Large intestine (tissue), 3 donors: ENCODE measurements around the gene PIGK. TPM values are rescaled to one million over a fixed set of nuclear protein-coding genes. Genes with fewer than 3 reads are reported as not detected.

Source experiments
- DNase-seq, 2 donors: peaks; one replicate each; pipeline versions ENCODE4 v3.0.0 to v3.0.0-alpha.2; 2013
- H3K27ac ChIP-seq: one replicate; pipeline ENCODE4 v1.5.1; 2013; ENCODE audit warnings: low read length
- H3K27me3 ChIP-seq: 2 replicates; pipeline ENCODE4 v1.6.1; 2013; ENCODE audit warnings: low read length; ENCODE audit not compliant: control insufficient read depth, insufficient read depth
- H3K36me3 ChIP-seq: 2 replicates; pipeline ENCODE4 v1.6.1; 2013; ENCODE audit warnings: low read length; ENCODE audit not compliant: control insufficient read depth, insufficient read depth
- H3K4me1 ChIP-seq: one replicate; pipeline ENCODE4 v1.6.1; 2013; ENCODE audit warnings: low read length; ENCODE audit not compliant: control insufficient read depth, insufficient read depth
- H3K4me3 ChIP-seq: one replicate; pipeline ENCODE4 v1.5.1; 2013; ENCODE audit warnings: low read length
- H3K9me3 ChIP-seq: one replicate; pipeline ENCODE4 v1.6.1; 2013; ENCODE audit warnings: mild to moderate bottlenecking, low read depth, low read length, moderate library complexity; ENCODE audit not compliant: control insufficient read depth
- WGBS: methylation state at CpG from one replicate; pipeline ENCODE4 v1.1.5; 2013; ENCODE audit warnings: low lambda C conversion rate; ENCODE audit not compliant: insufficient coverage; 5-methylcytosine and 5-hydroxymethylcytosine counted together
- polyA plus RNA-seq: library from polyadenylated mRNA; unstranded; fragments of 120-200 nt; gene quantifications from one replicate; pipeline ENCODE4 v1.2.1, GENCODE V29; 2013

Gene PIGK
- polyA plus RNA-seq, 1 donor = 25.3 TPM

- WGBS = no CpG with 5 or more reads among the region's 2 CpGs
- DNase-seq = no peak
- Histone ChIP-seq H3K36me3 (no peaks in the 10 kb centered on the region), H3K4me3 (no peak overlapping the region), H3K9me3 (no peaks in the 10 kb centered on the region), H3K27me3 (no peaks in the 10 kb centered on the region), H3K4me1 (no peaks in the 10 kb centered on the region), H3K27ac (no peak overlapping the region)
Observed at GRCh38 chr1:77068013-77068412, 151.2 kb downstream of the PIGK start.

GRCh38 chr1:77065693-77066342 lies 153.4 kb downstream of the PIGK start:
- Histone ChIP-seq H3K4me1 (no peaks in the 10 kb centered on the region), H3K27me3 (no peaks in the 10 kb centered on the region), H3K9me3 (no peaks in the 10 kb centered on the region), H3K36me3 (no peaks in the 10 kb centered on the region), H3K4me3 (no peak overlapping the region), H3K27ac (no peak overlapping the region)
- WGBS = 87% methylated on average over 4 of the region's 7 CpGs
- DNase-seq = no peak

GRCh38 chr1:77064246-77064645 lies 155.0 kb downstream of the PIGK start:
- H3K4me1 ChIP-seq = no peaks in the 10 kb centered on the region
- no peak overlapping the region for H3K4me3 ChIP-seq
- no peak overlapping the region for H3K27ac ChIP-seq
- H3K27me3 ChIP-seq = peaks cover 2% of the 10 kb centered on the region
- no peaks in the 10 kb centered on the region for H3K36me3 ChIP-seq
- DNase-seq = no peak
- no CpG with 5 or more reads among the region's 2 CpGs for WGBS
- no peaks in the 10 kb centered on the region for H3K9me3 ChIP-seq

- no peak overlapping the region for H3K27ac ChIP-seq
- H3K4me1 ChIP-seq = no peaks in the 10 kb centered on the region
- DNase-seq = no peak
- no peaks in the 10 kb centered on the region for H3K9me3 ChIP-seq
- H3K36me3 ChIP-seq = no peaks in the 10 kb centered on the region
- WGBS = no CpG with 5 or more reads among the region's 4 CpGs
- peaks cover 2% of the 10 kb centered on the region for H3K27me3 ChIP-seq
- no peak overlapping the region for H3K4me3 ChIP-seq
Observed at GRCh38 chr1:77063118-77063517, 156.1 kb downstream of the PIGK start.

- Histone ChIP-seq H3K27ac (no peak overlapping the region), H3K36me3 (no peaks in the 10 kb centered on the region), H3K27me3 (peaks cover 2% of the 10 kb centered on the region), H3K4me3 (no peak overlapping the region), H3K9me3 (no peaks in the 10 kb centered on the region), H3K4me1 (no peaks in the 10 kb centered on the region)
- DNase-seq = no peak
- WGBS = 86% methylated on average over 1 of the region's 3 CpGs
Observed at GRCh38 chr1:77061162-77061561, 158.1 kb downstream of the PIGK start.

DNA sequence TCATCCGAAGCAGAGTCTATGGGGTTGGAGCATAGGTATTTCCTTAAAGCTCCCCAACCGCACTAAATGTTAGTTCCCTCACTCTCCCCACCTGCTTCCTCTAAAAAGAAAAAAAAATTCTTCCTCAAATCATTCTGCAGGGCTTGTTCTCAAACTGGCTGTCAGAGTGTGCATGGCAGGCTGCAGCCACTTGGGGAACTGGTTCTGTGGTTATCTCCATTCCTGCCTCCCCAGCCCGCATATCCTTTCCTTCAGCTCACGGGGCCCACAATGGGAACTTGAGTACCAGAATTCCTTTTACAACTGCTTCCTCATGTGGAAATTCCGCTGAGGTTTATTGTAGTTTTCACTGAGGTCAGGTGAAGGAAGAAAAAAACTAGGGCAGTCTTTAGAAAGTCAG lies 159.2 kb downstream of the PIGK start:
- no CpG with 5 or more reads among the region's 5 CpGs for WGBS

DNA sequence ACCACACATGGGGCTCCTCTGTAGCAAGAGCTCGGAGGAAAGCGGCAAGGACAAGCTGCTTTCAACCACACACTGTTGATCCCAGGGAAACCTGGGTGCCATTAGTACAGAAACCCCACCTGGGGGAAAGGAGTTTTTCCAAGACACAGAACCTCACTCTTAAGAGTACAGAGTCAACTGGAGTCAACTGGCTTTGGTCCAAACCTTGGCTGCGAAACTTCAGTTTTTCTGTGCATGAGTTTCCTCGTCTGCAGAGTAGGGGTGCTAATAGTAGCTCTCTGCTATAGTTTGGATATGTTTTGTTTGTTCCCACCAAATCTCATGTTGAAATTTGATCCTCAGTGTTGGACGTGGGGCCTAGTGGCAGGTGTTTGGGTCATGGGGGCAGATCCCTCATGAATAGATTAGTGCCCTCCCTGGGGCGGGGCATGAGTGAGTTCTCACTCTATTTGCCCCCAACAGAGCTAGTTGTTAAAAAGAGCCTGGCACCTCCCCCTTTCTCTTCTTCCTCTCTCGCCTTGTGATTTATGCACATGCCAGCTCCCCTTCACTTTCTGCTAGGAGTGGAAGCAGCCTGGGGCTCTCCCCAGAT lies 161.1 kb downstream of the PIGK start:
- Histone ChIP-seq H3K36me3 (no peaks in the 10 kb centered on the region), H3K27me3 (peaks cover 2% of the 10 kb centered on the region), H3K4me1 (no peaks in the 10 kb centered on the region), H3K9me3 (no peaks in the 10 kb centered on the region), H3K27ac (no peak overlapping the region), H3K4me3 (no peak overlapping the region)
- DNase-seq = no peak
- WGBS = 80% methylated on average over 2 of the region's 7 CpGs

More for the DNA sequence above, 159.2 kb downstream of the PIGK start:
- Histone ChIP-seq H3K4me1 (no peaks in the 10 kb centered on the region), H3K27ac (no peak overlapping the region), H3K36me3 (no peaks in the 10 kb centered on the region), H3K27me3 (peaks cover 2% of the 10 kb centered on the region), H3K4me3 (no peak overlapping the region), H3K9me3 (no peaks in the 10 kb centered on the region)
- no peak for DNase-seq

DNA sequence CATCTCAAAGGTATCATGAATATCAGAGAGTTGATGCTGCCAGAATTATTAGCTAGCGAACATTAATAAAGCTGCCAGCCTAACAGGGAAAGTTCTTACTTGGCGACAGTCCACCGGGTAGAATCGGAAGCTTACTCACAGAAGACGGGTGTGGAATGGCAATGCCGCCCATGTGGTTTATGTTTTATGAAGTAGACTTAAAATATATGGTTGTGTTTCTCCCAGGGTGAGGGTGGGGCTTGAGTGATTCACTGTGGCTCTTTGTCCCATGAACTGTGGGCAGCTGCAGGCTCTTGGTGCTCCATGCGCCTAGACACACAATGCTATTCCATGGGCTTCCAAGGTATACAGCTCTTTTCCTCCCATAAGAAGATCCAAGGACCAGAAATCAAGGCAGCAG lies 162.7 kb downstream of the PIGK start:
- WGBS = no CpG with 5 or more reads among the region's 7 CpGs
- H3K27me3 ChIP-seq = peaks cover 2% of the 10 kb centered on the region
- no peak overlapping the region for H3K4me3 ChIP-seq
- H3K4me1 ChIP-seq = no peaks in the 10 kb centered on the region
- no peak for DNase-seq
- no peak overlapping the region for H3K27ac ChIP-seq
- no peaks in the 10 kb centered on the region for H3K36me3 ChIP-seq
- no peaks in the 10 kb centered on the region for H3K9me3 ChIP-seq

DNA sequence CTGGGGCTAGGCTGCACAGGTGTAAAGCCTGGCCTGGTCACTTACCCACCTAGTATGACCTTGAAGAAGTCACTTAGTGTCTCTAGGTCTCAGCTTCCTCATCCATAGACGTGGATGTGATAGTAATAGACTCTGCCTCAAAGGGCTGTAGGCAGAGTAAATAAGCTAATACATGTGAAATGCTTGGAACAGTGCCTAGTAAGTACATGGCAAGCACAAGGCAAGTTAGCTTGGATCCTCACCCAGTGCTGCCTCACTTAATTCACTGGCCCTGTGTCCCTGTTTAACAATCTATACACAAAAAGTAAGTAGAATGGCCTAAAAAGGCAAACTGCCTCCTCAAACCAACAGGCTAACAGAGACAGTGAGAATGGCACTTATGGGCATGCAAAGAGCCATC lies 167.8 kb downstream of the PIGK start:
- no peaks in the 10 kb centered on the region for H3K4me1 ChIP-seq
- DNase-seq = no peak
- no peaks in the 10 kb centered on the region for H3K9me3 ChIP-seq
- H3K27me3 ChIP-seq = no peaks in the 10 kb centered on the region
- WGBS = no CpG with 5 or more reads among the region's 1 CpG
- H3K36me3 ChIP-seq = no peaks in the 10 kb centered on the region
- no peak overlapping the region for H3K27ac ChIP-seq
- H3K4me3 ChIP-seq = no peak overlapping the region

DNA sequence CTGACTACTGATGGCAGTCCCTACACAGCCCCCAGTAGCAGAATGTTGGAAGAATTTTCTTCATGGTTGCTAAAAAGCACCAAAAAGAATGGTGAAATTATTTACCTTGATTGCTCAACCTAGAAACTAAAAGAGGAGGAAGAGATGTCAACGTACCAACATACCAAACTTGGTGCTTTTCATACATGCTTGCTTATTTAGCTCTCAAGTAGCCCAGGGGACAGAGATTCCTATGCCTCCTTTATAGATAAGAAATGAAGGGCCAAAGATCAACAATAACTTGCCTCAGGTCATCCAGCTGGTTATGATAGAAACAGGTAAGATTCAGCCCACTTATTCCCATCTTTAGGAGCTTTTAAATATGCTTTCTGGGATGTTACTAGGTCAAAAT lies 170.6 kb downstream of the PIGK start:
- no peak for DNase-seq
- Histone ChIP-seq H3K9me3 (no peaks in the 10 kb centered on the region), H3K4me3 (no peak overlapping the region), H3K27ac (no peak overlapping the region), H3K4me1 (no peaks in the 10 kb centered on the region), H3K27me3 (no peaks in the 10 kb centered on the region), H3K36me3 (no peaks in the 10 kb centered on the region)
- no CpG with 5 or more reads among the region's 1 CpG for WGBS
